ENCODE results near the gene MYL7.
"Not testable (repeated sequence)": the region's sequence is repeated elsewhere in the genome, so short reads cannot be mapped to it uniquely, and the experiment has no call there.

Gene MYL7, protein sequence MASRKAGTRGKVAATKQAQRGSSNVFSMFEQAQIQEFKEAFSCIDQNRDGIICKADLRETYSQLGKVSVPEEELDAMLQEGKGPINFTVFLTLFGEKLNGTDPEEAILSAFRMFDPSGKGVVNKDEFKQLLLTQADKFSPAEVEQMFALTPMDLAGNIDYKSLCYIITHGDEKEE

DNA sequence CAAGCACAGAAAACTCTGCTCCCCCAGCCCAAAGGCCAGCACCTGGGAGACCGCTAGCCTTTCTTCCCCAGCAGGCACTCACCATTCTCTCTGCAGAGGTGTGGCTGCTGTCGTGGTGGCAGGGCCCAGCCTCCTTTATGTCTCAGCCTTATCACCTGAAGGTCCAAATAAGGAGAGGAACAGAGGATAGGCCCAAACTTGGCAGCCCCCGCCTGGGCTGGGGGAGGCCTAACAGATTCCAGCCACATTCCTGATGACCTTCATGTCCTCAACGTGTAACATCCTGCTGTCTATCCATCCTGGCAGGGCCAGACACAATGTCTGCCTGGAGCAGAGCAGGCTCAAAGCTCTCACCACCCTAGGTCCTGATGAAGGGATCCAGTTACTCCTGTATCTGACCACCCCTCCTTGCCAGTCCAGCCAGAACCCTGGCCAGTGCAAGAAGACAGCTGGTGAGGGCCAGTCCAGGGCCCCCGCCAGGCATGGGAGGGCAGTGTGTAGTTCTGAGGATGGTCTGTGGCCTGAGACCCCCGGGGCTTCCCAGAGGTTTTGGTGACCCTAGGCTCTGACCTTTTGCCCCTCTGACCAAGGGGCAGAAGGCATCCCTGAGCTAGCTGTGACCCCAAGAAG lies at the start of gene MYL7:
Gene MYL7 (minus strand): TSS at position 112 of the 630 bp plus-strand sequence. CDS start 27 bp downstream, at position 85.
- no peak for DNase-seq

DNA sequence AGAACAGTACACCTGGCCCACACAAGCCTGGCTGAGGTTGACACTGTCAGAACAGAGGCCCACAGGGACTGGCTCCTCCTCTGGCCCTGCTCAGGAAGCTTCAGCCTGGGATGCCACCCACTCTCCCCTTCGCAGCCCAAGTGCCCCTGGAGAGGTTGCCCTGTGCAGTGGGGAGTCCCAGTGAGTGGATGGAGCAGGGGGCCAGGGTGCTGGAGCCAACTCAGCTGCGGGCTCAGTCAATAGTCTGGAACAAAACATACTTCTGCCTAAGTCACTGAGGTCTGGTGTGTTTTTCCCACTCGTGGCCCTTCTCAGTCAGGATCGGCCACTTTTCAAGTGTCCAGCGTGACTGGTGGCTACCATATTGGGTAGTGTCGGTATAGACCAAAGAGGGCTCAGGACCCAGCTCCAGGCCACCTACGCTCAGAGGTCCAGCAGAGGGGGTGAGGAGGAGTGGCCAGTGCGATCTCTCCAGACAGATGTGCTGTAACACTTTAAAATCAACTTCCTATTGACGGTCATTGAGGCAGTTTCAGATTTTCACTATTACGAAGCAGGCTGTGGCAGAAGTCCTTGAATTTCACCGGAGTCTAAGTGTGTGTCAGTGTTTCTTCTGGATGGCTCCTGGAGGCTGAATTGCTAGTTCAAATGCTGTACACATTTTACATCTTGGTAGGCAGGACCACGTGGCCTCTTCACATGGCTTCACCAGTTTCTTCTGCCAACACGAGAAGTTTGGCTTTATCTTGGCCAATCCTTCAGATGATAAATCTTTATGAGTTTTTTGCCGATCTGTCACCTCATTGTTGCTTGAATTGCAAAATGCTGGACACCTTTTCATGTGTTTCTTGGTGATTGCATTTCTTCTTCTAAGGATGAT lies 49.1 kb upstream of the MYL7 start:
- no peak for DNase-seq

DNA sequence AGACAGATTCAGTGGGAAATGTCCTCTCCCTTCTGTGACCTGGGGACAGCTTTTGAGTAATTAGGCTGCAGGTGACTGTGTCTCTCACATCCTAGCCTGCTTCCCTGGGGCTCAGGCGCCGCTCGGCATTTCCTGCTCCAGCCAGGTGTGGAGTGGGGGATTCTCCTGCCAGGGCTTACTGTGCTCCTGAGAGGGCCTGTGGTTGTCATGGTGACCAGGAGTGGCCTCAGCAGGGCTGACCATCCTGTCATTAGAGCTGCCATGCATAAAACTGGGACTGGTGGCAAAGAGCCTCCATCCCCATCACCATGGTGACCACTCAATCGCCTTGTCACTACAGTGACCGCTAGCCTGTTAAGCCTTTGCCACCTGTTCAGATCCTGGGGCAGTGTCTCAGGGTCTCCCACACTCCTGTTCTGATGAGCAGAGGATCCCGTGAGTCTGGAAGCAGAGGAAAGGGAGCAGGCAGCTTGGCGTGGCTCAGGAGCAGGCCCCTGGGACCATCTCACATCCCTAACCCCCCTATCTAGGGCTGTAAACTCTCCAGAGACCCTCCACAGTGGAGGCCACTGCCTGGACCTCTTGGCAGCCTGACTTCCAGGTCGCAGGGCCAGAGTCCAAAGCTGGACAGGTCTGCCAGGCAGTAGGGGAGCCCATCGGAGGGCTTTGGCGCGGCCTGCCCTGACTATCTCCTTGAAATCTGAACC lies 48.3 kb upstream of the MYL7 start, which contains the start of gene GCK:
Gene GCK (minus strand): TSS at position 154 of the 707 bp plus-strand sequence. CDS start 486 bp downstream, outside the sequence.
- DNase-seq, result no peak

DNA sequence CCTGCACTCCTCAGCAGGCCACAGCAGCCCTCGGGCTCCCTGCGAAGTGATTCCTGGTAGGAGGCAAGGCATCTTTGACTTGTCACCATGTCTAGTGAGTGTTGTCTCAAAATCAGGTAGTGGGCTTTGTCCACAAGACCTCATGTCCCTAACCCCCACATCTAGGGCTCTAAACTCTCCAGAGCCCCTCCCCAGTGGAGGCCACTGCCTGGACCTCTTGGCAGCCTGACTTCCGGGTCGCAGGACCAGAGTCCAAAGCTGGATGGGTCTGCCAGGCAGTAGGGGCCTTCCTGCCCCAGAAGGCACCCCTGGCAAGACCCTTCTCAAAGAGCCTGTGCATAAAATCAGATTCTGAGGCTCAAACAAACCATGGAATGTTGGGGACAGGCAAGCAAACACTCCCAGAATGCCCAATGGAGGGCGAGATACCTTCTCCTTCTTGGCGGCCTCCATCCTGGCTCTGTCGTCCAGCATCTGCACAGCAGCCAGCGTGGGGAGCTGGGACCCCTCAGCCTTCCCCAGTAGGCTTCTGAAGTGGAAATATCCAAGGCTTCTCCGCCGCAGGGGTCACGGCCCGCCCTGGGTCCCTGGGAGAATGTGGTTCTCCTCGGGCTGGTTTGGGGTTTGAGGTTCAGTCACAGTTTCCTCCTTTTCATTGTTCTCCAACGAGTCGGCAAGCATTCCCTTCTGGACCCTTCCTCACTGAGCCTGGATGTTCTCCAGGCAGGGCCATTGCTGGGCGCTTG lies 47.5 kb upstream of the MYL7 start:
- DNase-seq, result no peak

DNA sequence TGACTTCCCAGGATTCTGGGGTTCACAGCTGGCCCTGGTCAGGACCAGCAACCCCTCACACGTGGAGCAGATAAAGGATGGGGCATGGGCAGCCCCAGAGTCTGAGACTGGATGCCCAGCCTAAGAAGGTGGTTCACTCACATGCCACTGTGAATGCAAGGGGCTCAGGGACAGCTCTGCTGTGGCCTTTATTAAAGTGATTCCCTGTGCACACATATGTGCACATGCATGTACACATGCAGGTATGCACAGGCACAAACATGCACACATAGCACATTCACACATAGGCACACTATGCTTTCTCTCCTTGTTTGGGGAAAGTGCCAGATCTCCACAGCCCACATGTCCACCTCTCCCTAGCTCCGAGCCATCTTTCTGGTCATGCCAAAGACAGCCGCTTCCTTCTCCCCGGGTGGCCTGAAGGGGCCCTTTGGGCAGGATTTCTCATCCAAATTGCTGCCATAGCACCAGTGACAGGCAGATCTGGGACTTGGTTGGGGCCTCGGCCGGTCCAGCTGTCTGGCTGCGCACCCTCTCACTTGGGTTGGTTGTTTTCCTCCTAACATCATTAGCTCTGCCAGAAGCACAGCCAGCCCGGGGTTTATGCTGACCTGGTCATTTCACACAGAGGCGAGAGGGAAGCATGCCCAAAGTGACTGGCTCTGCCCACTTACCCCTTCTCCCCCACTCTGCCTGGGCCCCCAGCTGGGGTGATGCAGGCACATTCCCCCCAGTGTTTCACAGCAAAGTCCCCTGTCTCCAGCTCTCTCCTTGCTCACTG lies 46.7 kb upstream of the MYL7 start:
- DNase-seq, result no peak

DNA sequence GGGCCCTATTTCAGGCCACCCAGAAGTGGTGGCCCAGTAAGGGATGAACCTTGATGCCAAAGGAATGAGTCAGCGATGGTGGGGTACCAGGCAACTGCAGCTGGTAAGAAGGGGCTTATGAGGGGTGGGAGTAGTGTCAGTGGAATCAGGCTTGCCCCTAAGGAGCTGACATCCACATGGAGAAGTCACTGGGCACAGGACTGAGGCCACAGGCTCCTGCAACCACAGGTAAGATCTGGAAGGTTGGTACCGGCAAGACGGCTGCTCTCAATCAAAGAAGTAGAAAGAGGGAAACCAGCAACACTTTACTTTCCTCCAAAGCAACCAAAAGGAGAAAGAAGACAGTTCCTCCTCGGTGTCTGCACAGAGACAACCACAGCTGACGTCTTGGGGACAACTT lies 45.6 kb upstream of the MYL7 start:
- no peak for DNase-seq

DNA sequence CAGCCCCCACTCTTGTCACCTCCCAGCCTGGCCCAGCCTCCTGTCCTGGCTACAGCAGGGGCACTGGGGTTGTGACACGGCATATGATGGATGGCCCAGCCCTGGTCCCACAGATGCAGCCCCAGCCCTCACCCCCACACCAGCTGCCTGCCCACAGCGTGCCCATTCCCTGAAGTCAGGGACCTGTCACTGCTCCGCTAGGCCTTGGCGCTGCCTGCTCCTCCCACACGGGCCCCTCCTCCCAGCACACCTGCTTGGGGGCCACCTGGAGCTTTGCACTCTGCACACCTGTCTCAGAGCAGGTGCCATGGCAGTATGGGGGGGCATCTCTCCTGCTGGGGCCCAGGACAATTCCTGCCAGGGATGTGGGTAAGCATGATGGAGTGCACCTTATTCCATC lies 44.6 kb upstream of the MYL7 start:
- DNase-seq, result no peak

DNA sequence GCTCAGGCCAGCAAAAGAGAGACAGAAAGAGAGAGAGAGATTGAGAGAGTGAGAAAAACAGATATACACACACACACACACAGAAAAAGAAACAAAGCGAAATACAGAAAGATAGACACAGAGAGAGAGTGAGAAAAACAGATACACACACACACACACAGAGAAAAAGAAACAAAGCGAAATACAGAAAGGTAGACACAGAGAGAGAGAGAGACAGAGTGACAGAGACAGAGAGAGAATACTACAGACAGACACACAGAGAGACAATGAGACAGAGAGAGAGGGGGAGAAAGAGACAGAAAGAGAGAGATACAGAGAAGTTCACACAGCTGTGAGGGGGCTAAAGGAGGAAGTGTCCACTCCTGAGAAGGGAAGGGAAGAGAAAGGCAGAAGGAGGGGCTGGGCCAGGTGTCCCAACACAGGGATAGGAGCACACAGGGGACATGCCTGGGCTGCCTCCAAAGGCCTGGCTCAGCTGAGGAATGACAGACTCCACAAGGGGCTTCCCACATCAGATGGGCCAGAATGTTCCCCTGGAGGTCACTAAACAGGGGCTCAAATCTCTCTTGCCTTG lies 43.8 kb upstream of the MYL7 start:
- DNase-seq, result no peak

DNA sequence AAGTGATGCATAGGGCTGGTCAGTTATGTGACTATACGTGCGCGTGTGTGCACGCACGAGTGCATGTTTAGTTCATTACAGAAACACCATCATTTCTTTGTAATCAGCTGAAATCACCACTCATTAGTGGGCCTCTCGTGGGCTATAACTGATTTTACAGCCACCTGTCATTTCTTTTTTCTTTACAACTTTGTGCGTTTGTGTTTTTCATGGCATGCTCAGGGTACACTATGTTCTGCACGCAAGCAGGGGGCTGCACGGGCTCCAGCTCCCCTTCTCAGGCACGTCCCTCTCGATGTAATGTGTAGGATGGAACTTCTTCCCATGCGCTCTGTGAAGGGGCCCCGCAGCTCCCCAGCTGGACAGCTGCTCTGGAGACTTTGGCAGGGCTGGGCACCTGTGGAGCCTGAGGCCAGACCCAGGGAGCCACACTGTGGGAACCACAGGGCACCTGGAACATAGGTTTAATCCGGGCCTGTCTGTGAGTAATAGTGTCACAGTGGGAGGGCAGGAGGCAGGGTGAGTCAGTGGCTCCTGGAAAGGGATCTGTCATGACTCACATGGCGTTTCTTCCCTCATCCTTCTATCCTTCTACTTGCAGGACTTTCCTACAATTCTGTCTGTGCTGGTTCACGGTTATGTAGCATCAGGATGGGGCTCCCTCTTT lies 43.2 kb upstream of the MYL7 start:
- no peak for DNase-seq

DNA sequence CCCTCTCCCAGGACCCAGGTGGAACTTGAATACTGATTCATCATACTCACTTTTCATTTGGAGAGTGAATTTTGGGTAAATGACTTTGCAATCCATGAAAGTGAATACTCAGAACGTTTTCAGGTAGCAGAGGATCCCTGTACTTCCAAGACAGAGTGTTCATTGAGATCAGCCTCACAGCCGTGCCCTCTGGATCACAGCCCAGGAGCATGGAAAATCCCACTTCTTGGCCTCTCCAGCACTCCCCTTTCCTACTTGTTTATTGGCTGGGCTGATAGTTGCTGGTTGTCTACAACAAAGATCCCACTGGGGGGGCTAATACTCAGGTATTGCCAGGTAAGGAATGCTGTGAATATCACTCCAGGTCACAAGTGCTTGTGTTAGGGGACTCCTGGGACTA lies 42.3 kb upstream of the MYL7 start:
- no peak for DNase-seq

DNA sequence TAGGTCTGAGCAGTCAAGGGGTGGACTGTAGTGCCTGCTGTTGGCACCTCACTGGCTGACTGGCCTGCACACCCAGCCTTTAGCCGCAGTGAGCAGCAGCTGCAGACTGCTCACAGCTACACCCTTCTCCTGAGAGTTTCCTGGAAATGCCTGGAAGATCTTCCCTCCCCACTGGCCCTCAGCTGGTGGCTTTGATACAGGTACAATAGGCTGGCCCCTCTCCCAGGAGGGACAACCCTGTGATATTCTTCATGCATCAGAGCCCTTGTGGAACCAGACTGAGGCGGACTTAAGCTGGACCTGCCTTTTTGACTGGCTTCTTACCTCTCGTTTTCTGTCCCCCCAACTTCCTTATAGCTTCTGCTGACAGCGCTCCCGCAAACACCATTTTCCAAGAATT lies 41.7 kb upstream of the MYL7 start:
- DNase-seq, result no peak

DNA sequence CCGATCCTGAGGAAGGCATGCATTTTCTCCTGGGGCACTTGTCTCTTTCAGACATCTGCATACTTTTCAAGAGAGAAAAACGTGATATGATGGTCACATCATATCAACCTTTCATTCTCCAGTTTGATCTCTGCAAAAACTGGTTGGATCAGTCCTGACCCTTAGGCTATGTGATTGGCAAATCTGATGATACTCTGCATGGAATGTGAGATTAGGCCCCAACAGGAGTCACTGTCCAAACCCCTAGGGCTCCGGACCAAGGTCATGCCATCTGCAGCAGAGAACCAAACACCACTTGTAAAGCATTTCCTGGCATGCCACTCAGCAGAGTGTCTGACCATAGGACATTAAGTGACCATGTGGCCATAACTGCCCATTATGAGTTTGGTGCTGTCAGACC lies 39.5 kb upstream of the MYL7 start:
- no peak for DNase-seq

DNA sequence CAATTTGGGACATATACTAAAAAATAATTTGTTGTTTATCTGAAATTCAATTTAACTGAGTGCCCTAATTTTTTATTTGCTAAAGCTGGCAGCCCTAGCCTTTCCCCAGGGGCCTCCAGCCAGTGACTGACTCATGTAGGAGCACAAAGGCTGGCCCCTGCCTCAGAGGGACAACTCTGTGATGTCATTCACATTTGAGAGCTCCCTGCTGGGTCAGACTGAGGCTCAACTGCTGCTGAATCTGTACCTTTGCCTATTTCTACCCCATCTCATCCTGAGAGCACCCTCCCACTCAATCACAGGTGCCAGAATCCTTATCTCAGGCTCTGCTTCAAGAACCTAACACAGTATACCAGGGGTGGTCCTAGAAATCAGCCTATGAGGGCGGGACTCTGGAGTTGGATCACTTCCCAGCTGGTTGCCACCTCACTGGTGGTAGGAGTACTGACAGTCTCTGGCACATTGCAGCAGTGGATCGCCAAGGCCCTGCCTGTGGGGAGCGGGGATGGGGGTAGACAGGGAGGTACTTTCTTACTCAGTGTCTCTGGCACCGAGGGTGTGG lies 36.5 kb upstream of the MYL7 start:
- DNase-seq, result no peak

DNA sequence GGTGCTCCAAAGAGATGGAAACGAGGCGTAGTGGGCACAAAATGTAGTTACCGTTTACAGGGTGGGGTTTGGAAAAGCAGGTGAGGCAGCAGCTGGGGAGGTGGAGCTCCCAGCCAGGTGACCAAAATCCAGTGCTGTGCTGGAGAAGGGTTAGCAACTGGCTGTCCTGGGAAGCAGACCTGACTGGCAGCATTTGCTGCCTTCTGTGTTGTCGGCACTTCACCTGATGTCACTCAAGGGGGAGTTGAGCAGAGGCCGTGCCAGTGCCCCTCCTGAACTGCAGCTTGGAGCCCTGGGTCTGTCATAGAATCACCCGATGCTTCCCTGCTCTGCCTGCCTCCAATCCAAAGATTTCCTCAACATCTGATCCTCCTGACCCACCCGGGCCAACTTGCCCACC lies 35.4 kb upstream of the MYL7 start:
- DNase-seq, result no peak

DNA sequence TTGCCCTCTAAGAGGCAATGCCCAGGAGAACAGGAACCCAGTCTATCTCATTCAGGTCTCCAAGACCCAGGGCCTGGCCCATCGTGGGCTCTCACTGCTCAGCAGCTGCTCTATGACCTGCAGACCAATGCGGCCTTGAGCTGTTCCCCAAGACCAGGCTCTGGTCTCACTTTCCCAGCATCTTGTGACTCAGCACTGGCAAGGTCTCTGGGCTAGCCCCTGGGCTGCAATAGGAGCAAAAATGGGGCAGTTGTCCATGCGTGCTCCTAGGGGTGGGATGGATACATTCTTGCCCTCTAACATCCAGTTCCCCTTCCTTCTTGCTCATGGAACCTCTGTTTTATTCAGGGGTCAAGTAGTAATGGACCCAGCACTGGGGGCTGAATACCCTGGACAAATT lies 34.6 kb upstream of the MYL7 start:
- DNase-seq, result no peak

DNA sequence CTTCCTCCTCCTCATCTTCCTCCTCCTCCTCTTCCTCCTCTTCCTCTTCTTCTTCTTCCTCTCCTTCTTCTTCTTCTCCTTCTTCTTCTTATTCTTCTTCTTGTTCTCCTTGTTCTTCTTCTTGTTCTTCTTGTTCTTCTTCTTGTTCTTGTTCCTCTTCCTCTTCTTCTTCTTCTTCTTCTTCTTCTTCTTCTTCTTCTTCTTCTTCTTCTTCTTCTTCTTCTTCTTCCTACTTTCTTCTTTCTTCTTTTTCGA lies 33.5 kb upstream of the MYL7 start:
- DNase-seq, result not testable (repeated sequence)

DNA sequence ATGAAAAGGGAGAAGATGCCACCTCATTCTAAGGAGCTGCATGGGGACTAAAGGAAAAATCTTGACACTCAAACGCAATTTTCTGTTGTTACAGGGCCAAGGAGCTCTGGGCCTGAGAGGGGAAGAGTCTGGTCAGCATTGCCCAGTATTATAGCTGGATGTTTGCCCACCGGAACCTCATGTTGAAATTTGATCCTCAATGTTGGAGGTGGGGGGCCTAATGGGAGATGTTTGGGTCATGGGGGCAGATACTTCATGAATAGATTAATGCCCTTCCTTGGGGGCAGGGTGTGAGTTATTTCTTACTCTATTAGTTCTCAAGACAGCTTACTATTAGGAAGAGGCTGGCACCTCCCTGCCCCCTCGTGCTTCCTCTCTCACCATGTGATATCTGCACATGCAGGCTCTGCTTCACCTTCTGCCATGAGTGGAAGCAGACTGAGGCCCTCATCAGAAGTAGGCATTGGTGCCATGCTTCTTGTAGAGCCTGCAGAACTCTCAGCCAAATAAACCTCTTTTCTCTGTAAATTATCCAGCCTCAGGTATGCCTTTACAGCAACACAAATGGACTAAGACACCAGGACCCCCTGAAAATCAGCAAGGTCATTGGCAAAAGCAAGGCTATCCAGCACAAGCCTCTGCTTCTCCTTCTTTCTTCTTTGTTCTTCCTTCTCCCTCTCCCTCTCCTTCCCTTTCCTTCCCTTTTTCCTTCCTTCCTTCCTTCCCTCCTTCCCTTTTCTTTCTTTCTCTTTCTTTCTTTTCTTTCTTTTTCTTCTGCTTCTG lies 33.0 kb upstream of the MYL7 start:
- DNase-seq, result no peak

DNA sequence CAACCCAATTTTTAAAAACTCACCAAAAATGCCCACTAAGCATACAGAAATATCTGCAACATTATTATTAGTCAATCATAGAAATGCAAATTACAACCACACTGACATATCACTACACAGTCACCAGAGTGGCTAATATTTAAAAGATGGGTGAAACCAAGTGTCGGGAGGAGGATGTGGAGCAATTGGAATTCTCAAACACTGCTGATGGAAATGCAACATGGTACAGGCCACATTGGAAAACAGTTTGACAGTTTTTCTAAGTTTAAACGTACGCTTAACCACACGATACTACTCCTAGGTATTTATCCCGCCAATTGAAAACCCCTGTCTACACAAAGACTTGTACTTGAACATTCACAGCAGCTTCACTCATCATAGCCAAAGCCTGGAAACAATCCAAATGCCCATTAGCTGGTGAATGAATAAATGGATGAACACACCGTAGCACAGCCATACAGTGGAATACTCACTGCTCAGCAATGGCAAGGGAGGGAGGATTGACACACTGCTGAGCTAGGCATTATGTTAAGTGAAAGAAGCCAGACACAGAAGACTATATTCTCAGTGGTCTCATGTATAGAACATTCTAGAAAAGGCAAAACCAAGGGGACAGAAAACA lies 31.8 kb upstream of the MYL7 start:
- DNase-seq, result no peak

DNA sequence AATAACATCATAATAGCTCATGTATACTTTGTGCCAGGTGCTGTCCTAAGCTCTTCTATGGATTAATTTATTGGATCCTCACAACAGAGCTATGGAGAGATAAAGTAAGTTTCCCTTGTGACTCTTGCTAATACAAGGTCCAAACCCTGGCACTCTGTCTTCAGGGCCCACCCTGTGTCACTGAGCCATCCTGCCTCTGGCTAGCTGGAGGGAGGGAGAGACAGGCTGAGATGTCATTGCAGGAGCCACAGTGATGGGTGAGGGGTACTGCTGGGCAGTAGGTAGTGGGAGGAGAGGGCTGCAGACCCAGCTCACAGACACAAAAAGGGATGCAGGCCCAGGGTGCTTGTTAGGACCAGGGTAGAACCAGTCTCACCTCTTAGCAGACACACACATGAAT lies 31.2 kb upstream of the MYL7 start:
- DNase-seq, result no peak
